Ishikawa (cell line): ENCODE results near the gene LENEP.

ENCODE experiments used
- CEBPB ChIP-seq: IDR thresholded peaks from 2 replicates; pipeline ENCODE4 v1.6.1; 2012
- CREB1 ChIP-seq: IDR thresholded peaks from 2 replicates; pipeline ENCODE4 v1.6.1; 2012; ENCODE audit warnings: low read depth
- EGR1 ChIP-seq: IDR thresholded peaks from 2 replicates; pipeline ENCODE4 v1.6.1; 2012
- EP300 ChIP-seq: IDR thresholded peaks from 2 replicates; pipeline ENCODE4 v1.6.1; 2012; ENCODE audit warnings: borderline replicate concordance
- FOXM1 ChIP-seq: IDR thresholded peaks from 2 replicates; pipeline ENCODE4 v1.6.1; 2012; ENCODE audit warnings: low read depth, borderline replicate concordance
- MAX ChIP-seq: IDR thresholded peaks from 2 replicates; pipeline ENCODE4 v1.6.1; 2012
- NFIC ChIP-seq: IDR thresholded peaks from 2 replicates; pipeline ENCODE4 v1.6.1; 2012
- RAD21 ChIP-seq: IDR thresholded peaks from 2 replicates; pipeline ENCODE4 v1.6.1; 2012; ENCODE audit warnings: low read depth
- REST ChIP-seq: IDR thresholded peaks from 2 replicates; pipeline ENCODE4 v1.6.1; 2012; ENCODE audit warnings: low read depth, mild to moderate bottlenecking
- TAF1 ChIP-seq: IDR thresholded peaks from 2 replicates; pipeline ENCODE4 v1.6.1; 2012; ENCODE audit warnings: low read depth, mild to moderate bottlenecking
- TCF12 ChIP-seq: IDR thresholded peaks from 2 replicates; pipeline ENCODE4 v1.6.1; 2012; ENCODE audit warnings: low read depth
- TEAD4 ChIP-seq: IDR thresholded peaks from 2 replicates; pipeline ENCODE4 v1.6.1; 2012
- USF1 ChIP-seq: IDR thresholded peaks from 2 replicates; pipeline ENCODE4 v1.6.1; 2012
- YY1 ChIP-seq: IDR thresholded peaks from 2 replicates; pipeline ENCODE4 v1.6.1; 2012; ENCODE audit warnings: low read depth
- ZBTB7A ChIP-seq: IDR thresholded peaks from 2 replicates; pipeline ENCODE4 v1.6.1; 2012; ENCODE audit warnings: low read depth

The LENEP gene

GRCh38 chr1:154974102-154974807 is 19.1 kb upstream of the LENEP start, which contains the start of gene CKS1B:
TSS of gene CKS1B (plus strand) at chr1:154974681. CDS start at chr1:154974746, 65 bp downstream.
- TF ChIP-seq EP300 (no peak), YY1 (no peak), ZBTB7A (peak; percentile 99), TCF12 (no peak; the same call in 1 of the 2 replicates), USF1 (no peak), RAD21 (no peak), REST (no peak), FOXM1 (no peak; the same call in none of the 2 replicates), CREB1 (peak; percentile 54; the same call in 1 of the 2 replicates), TAF1 (peak; percentile 72), NFIC (peak; percentile 35; the same call in 1 of the 2 replicates), CEBPB (no peak), EGR1 (no peak), MAX (peak; percentile 97), TEAD4 (no peak)

- TF ChIP-seq RAD21, result no peak
- 0 out of 2 replicates have a peak, but pooled peaks have one; percentile 13 for TF ChIP-seq TAF1
- no peak; the same call in 1 of the 2 replicates for TF ChIP-seq MAX
- no peak for TF ChIP-seq CEBPB
- TF ChIP-seq TCF12, result no peak
- TF ChIP-seq EGR1, result no peak
Measured at GRCh38 chr1:154974808-154975408, 18.5 kb upstream of the LENEP start.

- TF ChIP-seq MAX (0 out of 2 replicates have a peak, but pooled peaks have one; percentile 16), EP300 (no peak), TEAD4 (0 out of 2 replicates have a peak, but pooled peaks have one; percentile 7), NFIC (no peak), RAD21 (no peak)
Measured at GRCh38 chr1:154975409-154976059, 17.9 kb upstream of the LENEP start.

- TF ChIP-seq USF1 (no peak), ZBTB7A (no peak), YY1 (no peak), MAX (no peak), FOXM1 (no peak), EP300 (no peak), TCF12 (no peak), TAF1 (no peak), RAD21 (no peak), EGR1 (no peak), CEBPB (no peak), CREB1 (no peak), REST (no peak), NFIC (no peak), TEAD4 (no peak)
Measured at GRCh38 chr1:154978360-154978759, 15.0 kb upstream of the LENEP start.

- TF ChIP-seq ZBTB7A, result no peak
- no peak for TF ChIP-seq TAF1
- no peak for TF ChIP-seq MAX
- TF ChIP-seq YY1, result no peak
- TF ChIP-seq CEBPB, result no peak
- no peak for TF ChIP-seq CREB1
Measured at GRCh38 chr1:154982341-154982740, 11.0 kb upstream of the LENEP start.
